ENCODE data around the gene ADAM11.
"Not testable (repeated sequence)": the region's sequence is repeated elsewhere in the genome, so short reads cannot be mapped to it uniquely, and the experiment has no call there.

DNA sequence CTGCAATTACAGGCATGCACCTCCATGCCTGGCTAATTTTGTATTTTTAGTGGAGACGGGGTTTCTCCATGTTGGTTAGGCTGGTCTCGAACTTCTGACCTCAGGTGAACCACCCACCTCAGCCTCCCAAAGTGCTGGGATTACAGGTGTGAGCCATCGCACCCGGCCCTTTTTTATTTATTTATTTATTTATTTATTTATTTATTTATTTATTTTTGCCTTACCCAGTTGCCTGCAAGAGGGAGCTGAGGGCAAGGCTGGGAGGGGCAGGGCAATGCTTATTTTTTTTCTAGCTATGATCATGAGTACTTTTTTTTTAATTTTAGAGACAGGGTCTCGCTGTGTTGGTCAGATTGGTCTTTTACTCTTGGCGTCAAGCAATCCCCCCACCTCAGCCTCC is 32.7 kb upstream of the ADAM11 start:
- TF ChIP-seq CTCF, EP300, POLR2AphosphoS5 (IDR thresholded peaks at IDR 0.05): not testable (repeated sequence)

Measured in esophagus muscularis mucosa (tissue), 4 donors.